MM.1S (cell line): ENCODE results near the gene PSAPL1.

Experiments
- DNase-seq: peaks from one replicate; pipeline ENCODE4 v3.0.0-alpha.2; 2015
- H2AFZ ChIP-seq: fragments of 300-600 bp; sonication (generic); 2 replicates; pipeline ENCODE4 v1.6.0; 2016; ENCODE audit warnings: antibody characterized with exemption, low read length
- H3F3A ChIP-seq: fragments of 300-600 bp; sonication (generic); 2 replicates; pipeline ENCODE4 v1.6.1; 2016; ENCODE audit warnings: mild to moderate bottlenecking, antibody characterized with exemption, low read length, moderate library complexity, mixed read lengths; ENCODE audit not compliant: insufficient read depth
- H3K27ac ChIP-seq: fragments of 300-600 bp; sonication (generic); 2 replicates; pipeline ENCODE4 v1.5.1; 2016; ENCODE audit warnings: mild to moderate bottlenecking, low read length
- H3K27me3 ChIP-seq: fragments of 300-600 bp; sonication (generic); replicated peaks from 2 replicates; pipeline ENCODE4 v1.6.0; 2016; ENCODE audit warnings: low read length; ENCODE audit not compliant: insufficient read depth
- H3K36me3 ChIP-seq: fragments of 300-600 bp; sonication (generic); replicated peaks from 2 replicates; pipeline ENCODE4 v1.6.1; 2016; ENCODE audit warnings: mild to moderate bottlenecking, low read length, mixed read lengths; ENCODE audit not compliant: insufficient read depth
- H3K4me1 ChIP-seq: fragments of 300-600 bp; sonication (generic); 2 replicates; pipeline ENCODE4 v1.6.1; 2016; ENCODE audit warnings: low read length, mixed read lengths
- H3K4me2 ChIP-seq: fragments of 300-600 bp; sonication (generic); 2 replicates; pipeline ENCODE4 v1.6.0; 2016; ENCODE audit warnings: low read depth, low read length
- H3K4me3 ChIP-seq: fragments of 300-600 bp; sonication (generic); 2 replicates; pipeline ENCODE4 v1.5.1; 2016; ENCODE audit warnings: low read length, mixed read lengths
- H3K79me2 ChIP-seq: fragments of 300-600 bp; sonication (generic); 2 replicates; pipeline ENCODE4 v1.6.1; 2016; ENCODE audit warnings: mixed run types, low read length, mixed read lengths
- H3K9ac ChIP-seq: fragments of 300-600 bp; sonication (generic); 2 replicates; pipeline ENCODE4 v1.6.1; 2016; ENCODE audit warnings: low read length, mixed read lengths
- H3K9me2 ChIP-seq: fragments of 300-600 bp; sonication (generic); replicated peaks from 2 replicates; pipeline ENCODE4 v1.6.1; 2016; ENCODE audit warnings: mild to moderate bottlenecking, low read length, mixed read lengths; ENCODE audit not compliant: insufficient read depth
- H3K9me3 ChIP-seq: fragments of 300-600 bp; sonication (generic); replicated peaks from 2 replicates; pipeline ENCODE4 v1.6.1; 2016; ENCODE audit warnings: mild to moderate bottlenecking, low read length, mixed read lengths; ENCODE audit not compliant: insufficient read depth
- H4K20me1 ChIP-seq: fragments of 300-600 bp; sonication (generic); 2 replicates; pipeline ENCODE4 v1.6.1; 2016; ENCODE audit warnings: mild to moderate bottlenecking, low read length, moderate library complexity, mixed read lengths; ENCODE audit not compliant: insufficient read depth
- EZH2 ChIP-seq: fragments of 300-600 bp; sonication (generic); optimal IDR thresholded peaks from 2 replicates; pipeline ENCODE3; 2017; ENCODE audit warnings: low read depth, mild to moderate bottlenecking, antibody characterized with exemption, low read length, mixed read lengths
- EZH2phosphoT487 ChIP-seq: fragments of 300-600 bp; sonication (generic); IDR thresholded peaks from 2 replicates; pipeline ENCODE4 v1.6.1; 2018; ENCODE audit warnings: antibody characterized with exemption, low read length
- TF ChIP-seq, protein P1 (sequence below): fragments of 300-600 bp; sonication (generic); IDR thresholded peaks from 2 replicates; pipeline ENCODE4 v1.5.1; 2016; ENCODE audit warnings: antibody characterized with exemption, low read length, mixed read lengths

PSAPL1 gene

DNA sequence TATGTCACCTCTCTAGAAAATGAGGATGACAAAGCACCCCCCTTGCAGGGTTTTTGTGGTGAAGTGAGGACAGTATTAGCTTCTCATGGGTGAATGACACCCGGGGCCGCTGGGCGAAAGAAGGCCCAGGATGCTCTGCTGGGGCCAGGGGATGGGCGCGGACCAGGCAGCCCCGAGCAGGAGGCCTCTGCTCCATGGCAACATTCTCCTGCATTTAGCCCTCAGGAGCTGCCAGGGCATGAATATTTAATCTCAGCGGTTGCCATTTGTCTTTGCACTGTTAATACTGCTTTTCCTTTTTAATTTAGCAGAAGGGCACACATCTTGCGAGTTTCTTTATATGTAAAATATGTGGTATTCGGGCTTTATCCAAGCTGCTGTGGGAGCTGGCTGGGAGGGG, 30.3 kb upstream of the PSAPL1 start:
- Histone ChIP-seq H3F3A (no peaks in the 10 kb centered on the region), H3K9me2 (no peaks in the 10 kb centered on the region), H3K9me3 (no peaks in the 10 kb centered on the region), H3K27me3 (peaks cover 99% of the 10 kb centered on the region), H3K4me2 (no peak overlapping the region), H4K20me1 (no peaks in the 10 kb centered on the region), H3K4me3 (no peak overlapping the region), H3K27ac (no peak overlapping the region), H3K36me3 (no peaks in the 10 kb centered on the region), H2AFZ (no peak overlapping the region), H3K79me2 (no peaks in the 10 kb centered on the region), H3K9ac (no peak overlapping the region), H3K4me1 (no peaks in the 10 kb centered on the region)
- no peak for TF ChIP-seq EZH2phosphoT487
- TF ChIP-seq EZH2: no peak
- TF ChIP-seq, protein P1, sequence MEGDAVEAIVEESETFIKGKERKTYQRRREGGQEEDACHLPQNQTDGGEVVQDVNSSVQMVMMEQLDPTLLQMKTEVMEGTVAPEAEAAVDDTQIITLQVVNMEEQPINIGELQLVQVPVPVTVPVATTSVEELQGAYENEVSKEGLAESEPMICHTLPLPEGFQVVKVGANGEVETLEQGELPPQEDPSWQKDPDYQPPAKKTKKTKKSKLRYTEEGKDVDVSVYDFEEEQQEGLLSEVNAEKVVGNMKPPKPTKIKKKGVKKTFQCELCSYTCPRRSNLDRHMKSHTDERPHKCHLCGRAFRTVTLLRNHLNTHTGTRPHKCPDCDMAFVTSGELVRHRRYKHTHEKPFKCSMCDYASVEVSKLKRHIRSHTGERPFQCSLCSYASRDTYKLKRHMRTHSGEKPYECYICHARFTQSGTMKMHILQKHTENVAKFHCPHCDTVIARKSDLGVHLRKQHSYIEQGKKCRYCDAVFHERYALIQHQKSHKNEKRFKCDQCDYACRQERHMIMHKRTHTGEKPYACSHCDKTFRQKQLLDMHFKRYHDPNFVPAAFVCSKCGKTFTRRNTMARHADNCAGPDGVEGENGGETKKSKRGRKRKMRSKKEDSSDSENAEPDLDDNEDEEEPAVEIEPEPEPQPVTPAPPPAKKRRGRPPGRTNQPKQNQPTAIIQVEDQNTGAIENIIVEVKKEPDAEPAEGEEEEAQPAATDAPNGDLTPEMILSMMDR: no peak
- DNase-seq: no peak

DNA sequence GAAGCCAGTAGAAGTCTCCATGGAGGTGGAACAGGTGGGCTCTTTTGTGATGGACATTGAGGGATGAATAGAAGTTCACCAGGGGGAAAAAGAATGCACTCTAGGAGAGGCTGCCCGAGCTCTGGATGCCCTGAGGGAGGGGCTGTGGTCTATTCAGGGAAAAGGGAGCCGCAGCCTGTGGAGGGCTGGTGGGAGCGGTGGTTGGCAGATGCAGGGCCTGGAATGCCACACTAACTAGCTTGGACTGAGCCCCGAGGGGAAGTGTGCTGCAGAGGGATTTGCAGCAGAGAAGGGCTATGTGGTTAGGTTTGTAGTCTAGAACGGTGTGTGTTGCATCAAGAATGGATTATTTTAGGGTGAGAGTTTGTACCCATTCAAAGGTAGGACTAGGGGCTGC, 29.5 kb upstream of the PSAPL1 start:
- no peaks in the 10 kb centered on the region for H3K9me3 ChIP-seq
- H3K27ac ChIP-seq: no peak overlapping the region
- H2AFZ ChIP-seq: no peak overlapping the region
- H3K79me2 ChIP-seq: no peaks in the 10 kb centered on the region
- DNase-seq: no peak
- peaks cover 99% of the 10 kb centered on the region for H3K27me3 ChIP-seq
- no peaks in the 10 kb centered on the region for H3K36me3 ChIP-seq
- no peak overlapping the region for H3K4me3 ChIP-seq
- H4K20me1 ChIP-seq: no peaks in the 10 kb centered on the region
- H3K4me1 ChIP-seq: no peaks in the 10 kb centered on the region
- H3F3A ChIP-seq: no peaks in the 10 kb centered on the region
- H3K9me2 ChIP-seq: no peaks in the 10 kb centered on the region
- TF ChIP-seq, protein P1: no peak
- no peak for TF ChIP-seq EZH2phosphoT487
- TF ChIP-seq EZH2: no peak
- no peak overlapping the region for H3K4me2 ChIP-seq
- H3K9ac ChIP-seq: no peak overlapping the region

DNA sequence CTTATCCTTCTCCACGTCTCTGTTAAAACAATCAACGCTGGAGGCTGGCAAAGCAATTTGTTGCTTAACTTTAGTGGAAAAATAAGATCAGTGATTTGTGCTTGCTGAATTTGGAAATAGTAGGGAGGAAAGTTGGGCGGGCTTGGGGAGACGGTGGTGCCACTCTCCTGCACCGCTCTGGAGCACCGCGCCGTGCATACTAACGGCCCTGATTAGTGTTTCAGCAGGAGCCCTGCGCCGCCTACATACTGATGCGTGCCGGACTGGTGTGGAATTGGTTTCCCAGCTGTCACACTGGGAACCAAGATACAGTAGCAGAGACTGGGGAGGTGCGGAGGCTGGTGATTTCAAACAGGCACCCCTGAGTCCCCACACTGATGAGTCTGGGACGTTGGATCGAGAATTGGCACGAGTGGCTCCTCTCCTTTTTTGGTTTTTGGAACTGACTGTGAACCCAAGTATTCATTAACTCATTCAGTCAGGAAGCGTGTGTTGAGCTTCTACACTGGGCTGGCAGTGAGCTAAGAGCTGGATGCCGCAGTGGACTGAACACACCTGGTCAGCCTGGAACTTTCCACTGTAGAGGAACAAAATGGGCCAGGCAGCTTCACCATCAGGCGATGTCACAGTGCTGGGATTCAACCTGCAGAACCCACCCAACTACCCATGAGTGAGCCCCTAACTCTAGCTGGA, 29.0 kb upstream of the PSAPL1 start:
- Histone ChIP-seq H3K9me2 (no peaks in the 10 kb centered on the region), H3K9me3 (no peaks in the 10 kb centered on the region), H3K9ac (no peak overlapping the region), H4K20me1 (no peaks in the 10 kb centered on the region), H3K4me3 (no peak overlapping the region), H3K36me3 (no peaks in the 10 kb centered on the region), H3K4me1 (no peaks in the 10 kb centered on the region), H3K27me3 (peaks cover 98% of the 10 kb centered on the region), H2AFZ (no peak overlapping the region), H3K27ac (no peak overlapping the region), H3K79me2 (no peaks in the 10 kb centered on the region), H3F3A (no peaks in the 10 kb centered on the region), H3K4me2 (no peak overlapping the region)
- no peak for DNase-seq
- TF ChIP-seq EZH2phosphoT487: no peak
- no peak for TF ChIP-seq EZH2
- TF ChIP-seq, protein P1: no peak
